Stomach smooth muscle (tissue), 2 donors: Measurements from ENCODE around the gene ABCC1.
A peak's percentile ranks its signal among the peaks of the same experiment; 100 is the strongest.
"Not testable (repeated sequence)": the region's sequence is repeated elsewhere in the genome, so short reads cannot be mapped to it uniquely, and the experiment has no call there.

Source experiments
- H3K27ac ChIP-seq: one replicate; pipeline ENCODE4 v1.7.0; 2013; ENCODE audit warnings: mild to moderate bottlenecking, low read length, inconsistent platforms
- H3K27me3 ChIP-seq, 2 donors: one replicate each; pipeline ENCODE4 v1.7.0; 2013; ENCODE audit warnings: low read length in 2 of 2; ENCODE audit not compliant: insufficient read depth in 2 of 2, control insufficient read depth in 1 of 2
- H3K36me3 ChIP-seq, 2 donors: one replicate each; pipeline ENCODE4 v1.7.0; 2013; ENCODE audit warnings: low read length in 2 of 2; ENCODE audit not compliant: control insufficient read depth in 2 of 2, insufficient read depth in 2 of 2
- H3K4me1 ChIP-seq: one replicate; pipeline ENCODE4 v1.7.0; 2013; ENCODE audit warnings: low read length; ENCODE audit not compliant: control insufficient read depth, insufficient read depth
- H3K4me3 ChIP-seq, 2 donors: one replicate each; pipeline ENCODE4 v1.7.0; 2013; ENCODE audit warnings: low read length in 2 of 2
- H3K9ac ChIP-seq, 2 donors: one replicate each; pipeline ENCODE4 v1.7.0; 2013; ENCODE audit warnings: low read length in 2 of 2, mild to moderate bottlenecking in 1 of 2
- H3K9me3 ChIP-seq, 2 donors: one replicate each; pipeline ENCODE4 v1.7.0; 2013; ENCODE audit warnings: low read length in 2 of 2; ENCODE audit not compliant: control insufficient read depth in 2 of 2
- donor health status: healthy.
- donor health status: Pancreatic carcinoma.

Gene ABCC1

GRCh38 chr16:15955425-15955824 is 6.0 kb downstream of the ABCC1 start:
- Histone ChIP-seq H3K27ac (no peak overlapping the region), H3K9ac (no peak overlapping the region), H3K4me3 (no peak overlapping the region)

GRCh38 chr16:15956106-15956505 is 6.7 kb downstream of the ABCC1 start:
- not testable (repeated sequence) for H3K27me3 ChIP-seq, H3K9ac ChIP-seq, H3K9me3 ChIP-seq, H3K36me3 ChIP-seq, H3K27ac ChIP-seq, H3K4me3 ChIP-seq
- H3K4me1 ChIP-seq, result peaks cover 45% of the 10 kb centered on the region

More at GRCh38 chr16:15955425-15955824, 6.0 kb downstream of the ABCC1 start:
- no peaks in the 10 kb centered on the region for H3K9me3 ChIP-seq
- H3K27me3 ChIP-seq, result no peaks in the 10 kb centered on the region
- peaks cover 48% of the 10 kb centered on the region for H3K4me1 ChIP-seq
- no peaks in the 10 kb centered on the region for H3K36me3 ChIP-seq

- Histone ChIP-seq H3K27ac (no peak overlapping the region), H3K4me1 (peaks cover 29% of the 10 kb centered on the region), H3K27me3 (no peaks in the 10 kb centered on the region), H3K36me3 (no peaks in the 10 kb centered on the region), H3K4me3 (no peak overlapping the region), H3K9me3 (no peaks in the 10 kb centered on the region), H3K9ac (no peak overlapping the region)
Observed at GRCh38 chr16:15958703-15959348, 9.4 kb downstream of the ABCC1 start.

- H3K9ac ChIP-seq, result no peak overlapping the region
- H3K27me3 ChIP-seq, result no peaks in the 10 kb centered on the region
- H3K4me1 ChIP-seq, result peaks cover 23% of the 10 kb centered on the region
- no peak overlapping the region for H3K4me3 ChIP-seq
- H3K9me3 ChIP-seq, result no peaks in the 10 kb centered on the region
- H3K27ac ChIP-seq, result no peak overlapping the region
- no peaks in the 10 kb centered on the region for H3K36me3 ChIP-seq
Observed at GRCh38 chr16:15960124-15960971, 10.9 kb downstream of the ABCC1 start.

- H3K9me3 ChIP-seq, result no peaks in the 10 kb centered on the region
- H3K9ac ChIP-seq, result no peak overlapping the region
- no peaks in the 10 kb centered on the region for H3K36me3 ChIP-seq
- H3K4me1 ChIP-seq, result peaks cover 29% of the 10 kb centered on the region
- no peaks in the 10 kb centered on the region for H3K27me3 ChIP-seq
- no peak overlapping the region for H3K4me3 ChIP-seq
- H3K27ac ChIP-seq, result no peak overlapping the region
Observed at GRCh38 chr16:15961060-15961511, 11.7 kb downstream of the ABCC1 start.

- Histone ChIP-seq H3K4me3 (no peak overlapping the region), H3K27me3 (no peaks in the 10 kb centered on the region), H3K36me3 (no peaks in the 10 kb centered on the region), H3K27ac (no peak overlapping the region), H3K9ac (no peak overlapping the region), H3K4me1 (peaks cover 29% of the 10 kb centered on the region), H3K9me3 (no peaks in the 10 kb centered on the region)
Observed at GRCh38 chr16:15961571-15962090, 12.2 kb downstream of the ABCC1 start.

GRCh38 chr16:15963307-15963910 is 14.0 kb downstream of the ABCC1 start:
- Histone ChIP-seq H3K27ac (no peak overlapping the region), H3K9ac (no peak overlapping the region), H3K27me3 (no peaks in the 10 kb centered on the region), H3K4me1 (peaks cover 33% of the 10 kb centered on the region), H3K4me3 (no peak overlapping the region), H3K9me3 (no peaks in the 10 kb centered on the region), H3K36me3 (no peaks in the 10 kb centered on the region)

GRCh38 chr16:15966420-15966819 is 17.0 kb downstream of the ABCC1 start:
- Histone ChIP-seq H3K27me3 (no peaks in the 10 kb centered on the region), H3K9me3 (peaks cover 4 to 7% of the 10 kb centered on the region in 2 donors), H3K36me3 (no peaks in the 10 kb centered on the region), H3K4me1 (peaks cover 22% of the 10 kb centered on the region), H3K4me3 (no peak overlapping the region), H3K9ac (no peak overlapping the region), H3K27ac (no peak overlapping the region)

- no peaks in the 10 kb centered on the region for H3K36me3 ChIP-seq
- peak overlapping the region in 1 of 2 donors; percentile 15 for H3K4me3 ChIP-seq
- no peaks in the 10 kb centered on the region for H3K27me3 ChIP-seq
- H3K27ac ChIP-seq, result no peak overlapping the region
- H3K9me3 ChIP-seq, result peaks cover 4 to 7% of the 10 kb centered on the region in 2 donors
- peaks cover 24% of the 10 kb centered on the region for H3K4me1 ChIP-seq
- no peak overlapping the region for H3K9ac ChIP-seq
Observed at GRCh38 chr16:15966836-15967546, 17.6 kb downstream of the ABCC1 start.

- Histone ChIP-seq H3K36me3 (peaks cover 0 to 2% of the 10 kb centered on the region in 2 donors), H3K4me1 (peaks cover 28% of the 10 kb centered on the region), H3K27me3 (no peaks in the 10 kb centered on the region), H3K4me3 (no peak overlapping the region), H3K27ac (no peak overlapping the region), H3K9ac (no peak overlapping the region), H3K9me3 (peaks cover 7 to 10% of the 10 kb centered on the region in 2 donors)
Observed at GRCh38 chr16:15967655-15968315, 18.4 kb downstream of the ABCC1 start.
